ENCODE measurements around the gene SCML2. TPM values are rescaled to one million over a fixed set of nuclear protein-coding genes. Genes with fewer than 3 reads are reported as not detected.

The SCML2 gene
- total and polyA plus RNA-seq, 2 of the 8 experiments (the other 6 are each of a cell fraction or from before 2014, with no cell fraction given): 14.6 to 18.9 TPM

DNA sequence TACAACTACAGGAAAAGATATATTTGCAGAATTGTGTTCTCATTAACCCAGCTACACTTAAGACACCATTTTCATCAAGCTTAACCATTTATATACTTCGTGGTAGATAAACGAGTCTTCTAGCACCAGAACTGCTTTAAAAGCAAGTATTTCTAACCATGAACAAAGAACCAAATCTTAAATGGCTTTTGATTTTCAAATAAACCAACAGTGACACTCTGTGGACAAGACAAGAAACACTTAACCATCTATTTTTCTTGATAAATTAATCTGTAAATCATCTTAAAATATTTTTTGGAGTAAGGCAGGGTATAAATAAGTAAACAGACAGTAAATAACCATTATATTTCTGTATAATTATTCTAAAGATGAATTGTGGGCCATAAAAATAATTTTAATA lies 144.0 kb downstream of the SCML2 start:
- Histone ChIP-seq H3K4me1 (replicated peaks in 1 of 4; ENCODE audit: control insufficient read depth in 3 of 4, insufficient read depth in 4 of 4, low read length in 3 of 4) (no peaks in the 10 kb centered on the region), H4K91ac (replicated peaks; ENCODE audit: insufficient read length, low read length) (no peak overlapping the region), H3K18ac (ENCODE audit: extremely low read depth, low read length) (no peak overlapping the region), H2BK120ac (replicated peaks; ENCODE audit: low read depth, low read length) (no peak overlapping the region), H3K23me2 (ENCODE audit: low read depth, low read length) (no peaks in the 10 kb centered on the region), H2BK12ac (ENCODE audit: low read depth, low read length) (no peak overlapping the region), H4K8ac (ENCODE audit: extremely low read depth, insufficient read depth, low read length) (no peak overlapping the region), H3K9me3 (ENCODE audit: insufficient read depth in 2 of 2, low read depth in 1 of 2, low read length in 1 of 2) (no peaks in the 10 kb centered on the region), H3K79me2 (ENCODE audit: control insufficient read depth in 1 of 2, insufficient read depth in 2 of 2, low read length in 2 of 2) (no peaks in the 10 kb centered on the region), H3K14ac (ENCODE audit: insufficient read length) (no peak overlapping the region), H2AFZ (ENCODE audit: low read length) (no peak overlapping the region), H3K79me1 (ENCODE audit: low read depth, low read length) (no peaks in the 10 kb centered on the region), H4K5ac (ENCODE audit: insufficient read length, low read depth, low read length) (no peak overlapping the region), H3K4me2 (ENCODE audit: insufficient read depth in 1 of 2, low read depth in 2 of 2, low read length in 2 of 2) (no peak overlapping the region), H2AK5ac (ENCODE audit: low read depth, low read length) (no peak overlapping the region), H3K36me3 (ENCODE audit: control insufficient read depth in 2 of 4, insufficient read depth in 4 of 4, low read length in 3 of 4) (no peaks in the 10 kb centered on the region), H3K27ac (ENCODE audit: low read depth, low read length) (no peak overlapping the region), H3K23ac (ENCODE audit: insufficient read length) (no peak overlapping the region), H2BK20ac (ENCODE audit: low read length) (no peak overlapping the region), H3K4me3 (ENCODE audit: extremely low read depth in 1 of 4, insufficient read depth in 2 of 4, low read depth in 3 of 4, low read length in 4 of 4) (no peak overlapping the region), H2BK5ac (ENCODE audit: low read depth, low read length) (no peak overlapping the region), H3K9ac (replicated peaks in 1 of 4; ENCODE audit: extremely low read depth in 1 of 4, low read depth in 3 of 4, low read length in 3 of 4) (no peak overlapping the region), H2BK15ac (ENCODE audit: low read length) (no peak overlapping the region), H4K20me1 (replicated peaks in 1 of 2; ENCODE audit: control insufficient read depth in 1 of 2, insufficient read depth in 2 of 2, low read length in 2 of 2) (no peaks in the 10 kb centered on the region), H3K27me3 (replicated peaks in 1 of 4; ENCODE audit: control insufficient read depth in 3 of 4, extremely low read depth in 1 of 4, insufficient read depth in 3 of 4, low read length in 3 of 4) (no peaks in the 10 kb centered on the region), H3K56ac (replicated peaks; ENCODE audit: insufficient read length, low read depth, low read length) (no peak overlapping the region), H3K4ac (replicated peaks; ENCODE audit: insufficient read length, low read depth, low read length) (no peak overlapping the region)
- POLR2A ChIA-PET (ENCODE audit: partially characterized antibody): no interaction called here
- no peak for FAIRE-seq
- CTCF ChIA-PET (ENCODE audit: partially characterized antibody): interaction anchor here (0.9 to 1.9 kb wide), 8 partner anchors 11 to 398 kb away, joined by 3 to 8 read pairs (median 4); no protein-coding TSS in a partner anchor
- 68% methylated on average over 2 of the region's 2 CpGs; no CpG with 5 or more reads in 1 of the 2 experiments for WGBS, 2 experiments (ENCODE audit: extremely low coverage in 1 of 2, insufficient coverage in 1 of 2, insufficient read length in 1 of 2, insufficient replicate concordance in 2 of 2, low coverage in 1 of 2, low lambda C conversion rate in 2 of 2, missing lambda C conversion rate in 1 of 2)
- no peak for DNase-seq (ENCODE audit: low read depth in 1 of 2, low spot score in 2 of 2)
- TF ChIP-seq SP1 (IDR thresholded peaks at IDR 0.05; ENCODE audit: low read depth, low read length) (no peak), RXRA (IDR thresholded peaks at IDR 0.05; ENCODE audit: insufficient read depth, low read depth, low read length) (no peak), RAD21 (IDR thresholded peaks at IDR 0.05 in 1 of 2, conservative IDR thresholded peaks at IDR 0.05 in 1 of 2; ENCODE audit: low read depth in 2 of 2, low read length in 2 of 2) (peak in 1 of 2 experiments; percentile 49; a peak in 3 of 4 replicates), CHD2 (IDR thresholded peaks at IDR 0.05; ENCODE audit: low read length) (no peak), SRF (IDR thresholded peaks at IDR 0.05; ENCODE audit: low read depth, low read length) (no peak), CBX5 (IDR thresholded peaks at IDR 0.05; ENCODE audit: low read depth, low read length) (no peak)
- TF ChIP-seq, protein P1, sequence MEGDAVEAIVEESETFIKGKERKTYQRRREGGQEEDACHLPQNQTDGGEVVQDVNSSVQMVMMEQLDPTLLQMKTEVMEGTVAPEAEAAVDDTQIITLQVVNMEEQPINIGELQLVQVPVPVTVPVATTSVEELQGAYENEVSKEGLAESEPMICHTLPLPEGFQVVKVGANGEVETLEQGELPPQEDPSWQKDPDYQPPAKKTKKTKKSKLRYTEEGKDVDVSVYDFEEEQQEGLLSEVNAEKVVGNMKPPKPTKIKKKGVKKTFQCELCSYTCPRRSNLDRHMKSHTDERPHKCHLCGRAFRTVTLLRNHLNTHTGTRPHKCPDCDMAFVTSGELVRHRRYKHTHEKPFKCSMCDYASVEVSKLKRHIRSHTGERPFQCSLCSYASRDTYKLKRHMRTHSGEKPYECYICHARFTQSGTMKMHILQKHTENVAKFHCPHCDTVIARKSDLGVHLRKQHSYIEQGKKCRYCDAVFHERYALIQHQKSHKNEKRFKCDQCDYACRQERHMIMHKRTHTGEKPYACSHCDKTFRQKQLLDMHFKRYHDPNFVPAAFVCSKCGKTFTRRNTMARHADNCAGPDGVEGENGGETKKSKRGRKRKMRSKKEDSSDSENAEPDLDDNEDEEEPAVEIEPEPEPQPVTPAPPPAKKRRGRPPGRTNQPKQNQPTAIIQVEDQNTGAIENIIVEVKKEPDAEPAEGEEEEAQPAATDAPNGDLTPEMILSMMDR (IDR thresholded peaks at IDR 0.05; ENCODE audit: control extremely low read depth in 1 of 3, insufficient read depth in 1 of 3, low read depth in 1 of 3, low read length in 3 of 3): peak in 1 of 3 experiments; percentile 9; a peak in 2 of 4 replicates
